HepG2 (cell line): Measurements from ENCODE around the gene CCDC136.

Source experiments
- ELF4 ChIP-seq: sonication (generic); formaldehyde crosslinking; IDR thresholded peaks from 2 replicates; pipeline ENCODE4 v1.5.0; 2020; ENCODE audit warnings: missing genetic modification reagents, mild to moderate bottlenecking, moderate library complexity, borderline replicate concordance
- EP300 ChIP-seq, 3 experiments: sonication (generic) in 1 of 3; formaldehyde crosslinking in 1 of 3; IDR thresholded peaks; 2 replicates each; pipeline versions ENCODE4 v1.5.1 to v1.6.1; 2011 to 2020; ENCODE audit warnings: low read depth in 2 of 3, low read length in 2 of 3, borderline replicate concordance in 1 of 3, improper control_type of control experiment in 1 of 3, mild to moderate bottlenecking in 1 of 3, missing genetic modification reagents in 1 of 3, moderate library complexity in 1 of 3
- ETV6 ChIP-seq: sonication (generic); formaldehyde crosslinking; conservative IDR thresholded peaks from 2 replicates; pipeline ENCODE4 v1.4.0; 2020; ENCODE audit warnings: missing genetic modification reagents
- KMT2B ChIP-seq: IDR thresholded peaks from 2 replicates; pipeline ENCODE4 v1.6.1; 2016; ENCODE audit warnings: missing genetic modification reagents, missing compliant biosample characterization
- LCORL ChIP-seq, 2 experiments: fragments of 450-650 bp in 1 of 2; sonication (generic) in 1 of 2; formaldehyde crosslinking in 1 of 2; IDR thresholded peaks; 2 replicates each; pipeline versions ENCODE4 v1.5.0 to v1.6.1; 2017 to 2020; ENCODE audit warnings: antibody characterized with exemption in 1 of 2, missing genetic modification reagents in 1 of 2
- MEIS2 ChIP-seq: sonication (generic); formaldehyde crosslinking; IDR thresholded peaks from 2 replicates; pipeline ENCODE4 v1.9.0; 2021; ENCODE audit warnings: mild to moderate bottlenecking, missing genetic modification reagents
- SMARCC2 ChIP-seq: fragments of 450-650 bp; IDR thresholded peaks from 2 replicates; pipeline ENCODE4 v1.6.1; 2017; ENCODE audit warnings: antibody characterized with exemption, mild to moderate bottlenecking
- STAG1 ChIP-seq: sonication (generic); formaldehyde crosslinking; IDR thresholded peaks from 2 replicates; pipeline ENCODE4 v1.4.0; 2020; ENCODE audit warnings: missing genetic modification reagents
- TCF7L2 ChIP-seq: IDR thresholded peaks from 2 replicates; pipeline ENCODE4 v1.6.1; 2011; ENCODE audit warnings: mild to moderate bottlenecking, low read depth, low read length, moderate library complexity
- THRA ChIP-seq: sonication (generic); formaldehyde crosslinking; IDR thresholded peaks from 2 replicates; pipeline ENCODE4 v1.4.0; 2020; ENCODE audit warnings: missing genetic modification reagents, borderline replicate concordance
- UBTF ChIP-seq: sonication (generic); formaldehyde crosslinking; IDR thresholded peaks from 2 replicates; pipeline ENCODE4 v1.4.0; 2020; ENCODE audit warnings: mild to moderate bottlenecking, missing genetic modification reagents
- ZNF468 ChIP-seq: sonication (generic); formaldehyde crosslinking; IDR thresholded peaks from 2 replicates; pipeline ENCODE4 v1.8.0; 2022; ENCODE audit warnings: mild to moderate bottlenecking, moderate library complexity, missing genetic modification reagents
- TF ChIP-seq, protein P1 (sequence below), 2 experiments: fragments of 450-650 bp in 1 of 2; sonication (generic) in 1 of 2; formaldehyde crosslinking in 1 of 2; IDR thresholded peaks; 2 replicates each; pipeline versions ENCODE4 v1.6.1 to v1.8.0; 2016 to 2022; ENCODE audit warnings: antibody characterized with exemption in 1 of 2, mild to moderate bottlenecking in 1 of 2, missing genetic modification reagents in 1 of 2

GRCh38 chr7:128833148-128833945, 41.6 kb downstream of the CCDC136 start:
- TF ChIP-seq STAG1 (CRISPR knock-in tag) = no peak
- no peak for TF ChIP-seq MEIS2
- no peak for TF ChIP-seq ETV6
- TF ChIP-seq ZNF468 (CRISPR knock-in tag) = no peak
- TF ChIP-seq, protein P1, sequence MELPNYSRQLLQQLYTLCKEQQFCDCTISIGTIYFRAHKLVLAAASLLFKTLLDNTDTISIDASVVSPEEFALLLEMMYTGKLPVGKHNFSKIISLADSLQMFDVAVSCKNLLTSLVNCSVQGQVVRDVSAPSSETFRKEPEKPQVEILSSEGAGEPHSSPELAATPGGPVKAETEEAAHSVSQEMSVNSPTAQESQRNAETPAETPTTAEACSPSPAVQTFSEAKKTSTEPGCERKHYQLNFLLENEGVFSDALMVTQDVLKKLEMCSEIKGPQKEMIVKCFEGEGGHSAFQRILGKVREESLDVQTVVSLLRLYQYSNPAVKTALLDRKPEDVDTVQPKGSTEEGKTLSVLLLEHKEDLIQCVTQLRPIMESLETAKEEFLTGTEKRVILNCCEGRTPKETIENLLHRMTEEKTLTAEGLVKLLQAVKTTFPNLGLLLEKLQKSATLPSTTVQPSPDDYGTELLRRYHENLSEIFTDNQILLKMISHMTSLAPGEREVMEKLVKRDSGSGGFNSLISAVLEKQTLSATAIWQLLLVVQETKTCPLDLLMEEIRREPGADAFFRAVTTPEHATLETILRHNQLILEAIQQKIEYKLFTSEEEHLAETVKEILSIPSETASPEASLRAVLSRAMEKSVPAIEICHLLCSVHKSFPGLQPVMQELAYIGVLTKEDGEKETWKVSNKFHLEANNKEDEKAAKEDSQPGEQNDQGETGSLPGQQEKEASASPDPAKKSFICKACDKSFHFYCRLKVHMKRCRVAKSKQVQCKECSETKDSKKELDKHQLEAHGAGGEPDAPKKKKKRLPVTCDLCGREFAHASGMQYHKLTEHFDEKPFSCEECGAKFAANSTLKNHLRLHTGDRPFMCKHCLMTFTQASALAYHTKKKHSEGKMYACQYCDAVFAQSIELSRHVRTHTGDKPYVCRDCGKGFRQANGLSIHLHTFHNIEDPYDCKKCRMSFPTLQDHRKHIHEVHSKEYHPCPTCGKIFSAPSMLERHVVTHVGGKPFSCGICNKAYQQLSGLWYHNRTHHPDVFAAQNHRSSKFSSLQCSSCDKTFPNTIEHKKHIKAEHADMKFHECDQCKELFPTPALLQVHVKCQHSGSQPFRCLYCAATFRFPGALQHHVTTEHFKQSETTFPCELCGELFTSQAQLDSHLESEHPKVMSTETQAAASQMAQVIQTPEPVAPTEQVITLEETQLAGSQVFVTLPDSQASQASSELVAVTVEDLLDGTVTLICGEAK (IDR thresholded peaks at IDR 0.05) = no peak
- TF ChIP-seq, protein P1 (CRISPR knock-in tag; IDR thresholded peaks at IDR 0.05) = no peak
- TF ChIP-seq TCF7L2 = no peak
- no peak for TF ChIP-seq LCORL (IDR thresholded peaks at IDR 0.05)
- no peak for TF ChIP-seq LCORL (CRISPR knock-in tag; IDR thresholded peaks at IDR 0.05)
- no peak for TF ChIP-seq KMT2B (CRISPR knock-in tag)
- TF ChIP-seq SMARCC2 = no peak
- no peak for TF ChIP-seq EP300 (IDR thresholded peaks at IDR 0.05; ENCODE audit: low read depth in 2 of 2, low read length in 2 of 2)
- no peak for TF ChIP-seq EP300 (CRISPR knock-in tag; IDR thresholded peaks at IDR 0.05; ENCODE audit: borderline replicate concordance)
- TF ChIP-seq ELF4 (CRISPR knock-in tag) = no peak
- no peak for TF ChIP-seq THRA
- no peak for TF ChIP-seq UBTF (CRISPR knock-in tag)
